ENCODE results near the gene CRB3. TPM values are rescaled to one million over a fixed set of nuclear protein-coding genes. Genes with fewer than 3 reads are reported as not detected.

CRB3 gene
- total RNA-seq, 1 experiment from 2014 or later = 29.9 TPM

DNA sequence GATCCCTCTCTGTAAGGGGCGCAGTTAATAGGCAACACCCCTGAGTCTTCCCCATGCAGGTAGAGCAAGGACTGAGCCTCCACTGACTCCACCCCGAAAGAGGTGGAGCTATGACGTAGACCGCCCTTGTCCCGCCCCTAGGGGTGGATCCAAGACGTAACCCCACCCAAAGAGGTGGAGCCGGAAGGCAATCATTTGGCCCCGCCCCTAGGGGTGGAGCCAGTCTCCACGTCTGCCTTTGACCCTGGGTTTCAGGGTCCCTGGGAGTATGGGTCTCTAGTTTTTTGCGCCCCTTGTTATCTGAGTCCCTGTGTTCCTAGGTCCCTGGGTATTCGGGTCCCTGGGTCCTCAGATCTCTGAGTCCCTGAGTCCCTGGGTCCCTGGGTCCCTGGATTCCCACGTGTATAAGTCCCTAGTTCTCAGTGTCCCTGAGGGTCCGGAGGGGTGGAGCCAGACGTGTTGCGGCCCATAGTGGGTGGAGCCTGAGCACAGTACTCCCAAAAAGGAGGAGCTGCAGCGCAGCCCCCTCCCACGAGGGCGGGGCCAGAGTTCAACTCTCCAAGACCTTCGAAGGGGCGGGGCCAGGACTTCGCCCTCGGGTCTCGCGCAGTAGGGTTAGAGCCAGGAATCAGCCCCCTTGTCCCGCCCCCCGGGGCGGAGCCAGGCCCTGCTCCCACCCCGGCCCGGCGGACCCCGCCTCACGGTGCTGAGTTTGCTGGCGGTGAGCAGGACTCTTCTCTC, 12.3 kb downstream of the CRB3 start:
- POLR2A ChIA-PET = interaction anchor here (0.6 to 2.1 kb wide), 13 partner anchors 9 to 572 kb away, joined by 3 to 10 read pairs (median 3); partner anchors contain the start of genes ALKBH7, CRB3, GPR108 and KHSRP
- Mint-ChIP-seq H3K4me1 (peaks cover 8% of the 10 kb centered on the region), H3K4me3 (peak overlapping the region; percentile 81), H3K27ac (peak overlapping the region; percentile 95), H3K36me3 (no peaks in the 10 kb centered on the region), H3K27me3 (ENCODE audit: low read depth) (peaks cover 30% of the 10 kb centered on the region), H3K9me3 (no peaks in the 10 kb centered on the region)
- TF ChIP-seq MXD4 (CRISPR knock-in tag; IDR thresholded peaks at IDR 0.05; ENCODE audit: borderline replicate concordance) (no peak), SP1 (CRISPR knock-in tag; conservative IDR thresholded peaks at IDR 0.05) (peak; percentile 70), EMX1 (CRISPR knock-in tag; IDR thresholded peaks at IDR 0.05) (no peak)
- DNase-seq (ENCODE audit: low spot score) (peak; percentile 100), ATAC-seq (peak; percentile 88)
- CTCF ChIA-PET = interaction anchor here (0.5 to 2.1 kb wide), 21 partner anchors 8 to 1549 kb away, joined by 3 to 11 read pairs (median 4); partner anchors contain the start of genes ALKBH7, CRB3, GPR108 and SLC25A23

DNA sequence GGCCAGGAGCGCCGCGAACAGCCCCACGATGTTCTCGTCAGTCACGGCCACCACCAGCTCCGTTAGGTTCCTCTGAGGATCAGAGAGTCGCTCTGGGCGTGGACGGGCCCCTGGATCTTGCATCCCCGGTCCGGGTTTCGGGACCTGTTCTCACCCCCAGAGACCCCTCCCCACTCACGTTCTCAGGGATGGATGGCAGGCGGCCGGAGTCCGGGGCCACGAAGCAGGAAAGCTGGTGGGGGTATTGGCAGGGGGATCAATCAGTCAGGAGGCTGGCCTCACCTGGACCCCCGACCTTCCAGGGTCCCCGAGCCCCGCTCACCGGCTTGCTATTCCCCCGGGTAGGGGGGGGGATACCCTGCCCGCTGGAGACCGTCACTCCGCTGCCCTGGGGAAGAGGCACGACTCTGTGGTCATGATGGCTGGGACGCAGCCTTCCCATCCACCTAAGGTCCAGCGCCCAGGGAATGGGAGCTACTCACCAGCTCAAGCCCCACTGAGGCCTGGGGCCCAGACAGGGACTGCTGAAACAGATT, 12.9 kb downstream of the CRB3 start:
- Mint-ChIP-seq H3K36me3 (no peaks in the 10 kb centered on the region), H3K27me3 (ENCODE audit: low read depth) (peaks cover 30% of the 10 kb centered on the region), H3K4me3 (peak overlapping the region; percentile 81), H3K9me3 (no peaks in the 10 kb centered on the region), H3K4me1 (peaks cover 15% of the 10 kb centered on the region), H3K27ac (no peak overlapping the region)
- no peak for ATAC-seq
- CTCF ChIA-PET = interaction anchor here (0.5 to 2.1 kb wide), 16 partner anchors 9 to 1550 kb away, joined by 3 to 11 read pairs (median 5); partner anchors contain the start of genes ALKBH7, CRB3, GPR108 and SLC25A23
- no peak for DNase-seq (ENCODE audit: low spot score)
- POLR2A ChIA-PET = interaction anchor here (0.5 to 2.1 kb wide), 11 partner anchors 8 to 275 kb away, joined by 3 to 10 read pairs (median 5); partner anchors contain the start of genes ALKBH7, CRB3, GPR108 and KHSRP
- TF ChIP-seq HMGA2 (CRISPR knock-in tag; IDR thresholded peaks at IDR 0.05) (no peak), JAZF1 (CRISPR knock-in tag; IDR thresholded peaks at IDR 0.05) (no peak), ESRRA (CRISPR knock-in tag; IDR thresholded peaks at IDR 0.05; ENCODE audit: borderline replicate concordance) (no peak)
- TF ChIP-seq, protein P1, sequence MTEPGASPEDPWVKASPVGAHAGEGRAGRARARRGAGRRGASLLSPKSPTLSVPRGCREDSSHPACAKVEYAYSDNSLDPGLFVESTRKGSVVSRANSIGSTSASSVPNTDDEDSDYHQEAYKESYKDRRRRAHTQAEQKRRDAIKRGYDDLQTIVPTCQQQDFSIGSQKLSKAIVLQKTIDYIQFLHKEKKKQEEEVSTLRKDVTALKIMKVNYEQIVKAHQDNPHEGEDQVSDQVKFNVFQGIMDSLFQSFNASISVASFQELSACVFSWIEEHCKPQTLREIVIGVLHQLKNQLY (CRISPR knock-in tag; IDR thresholded peaks at IDR 0.05) = no peak
- TF ChIP-seq, protein P2, sequence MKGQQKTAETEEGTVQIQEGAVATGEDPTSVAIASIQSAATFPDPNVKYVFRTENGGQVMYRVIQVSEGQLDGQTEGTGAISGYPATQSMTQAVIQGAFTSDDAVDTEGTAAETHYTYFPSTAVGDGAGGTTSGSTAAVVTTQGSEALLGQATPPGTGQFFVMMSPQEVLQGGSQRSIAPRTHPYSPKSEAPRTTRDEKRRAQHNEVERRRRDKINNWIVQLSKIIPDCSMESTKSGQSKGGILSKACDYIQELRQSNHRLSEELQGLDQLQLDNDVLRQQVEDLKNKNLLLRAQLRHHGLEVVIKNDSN (CRISPR knock-in tag; IDR thresholded peaks at IDR 0.05) = no peak

DNA sequence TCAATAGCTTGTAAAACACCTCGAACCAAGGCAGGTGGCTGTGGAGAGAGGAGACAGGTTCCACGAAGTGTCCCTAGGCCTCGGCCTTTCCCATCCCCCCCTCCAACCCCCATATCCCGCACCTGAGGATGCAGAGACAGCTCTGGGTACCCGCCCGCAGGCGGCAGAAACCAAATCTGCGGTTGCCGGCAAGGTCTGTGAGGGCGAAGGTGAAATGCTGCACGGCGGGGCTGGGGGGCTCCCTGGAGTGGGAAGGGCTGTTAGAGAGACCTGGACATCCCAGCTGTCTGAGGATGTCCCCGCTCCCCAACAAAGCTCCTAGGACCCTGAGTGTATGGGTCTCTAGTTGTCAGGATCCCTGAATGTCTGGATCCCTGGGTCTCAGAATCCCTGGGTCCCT, 14.7 kb downstream of the CRB3 start:
- Mint-ChIP-seq H3K36me3 (no peaks in the 10 kb centered on the region), H3K4me1 (peaks cover 15% of the 10 kb centered on the region), H3K4me3 (no peak overlapping the region), H3K27ac (no peak overlapping the region), H3K9me3 (no peaks in the 10 kb centered on the region), H3K27me3 (ENCODE audit: low read depth) (peaks cover 25% of the 10 kb centered on the region)
- CTCF ChIA-PET = no interaction called here
- ATAC-seq = no peak
- POLR2A ChIA-PET = no interaction called here
- no peak for DNase-seq (ENCODE audit: low spot score)
- TF ChIP-seq ZNF219 (CRISPR knock-in tag; IDR thresholded peaks at IDR 0.05; ENCODE audit: borderline replicate concordance) (no peak), ZBTB21 (CRISPR knock-in tag; IDR thresholded peaks at IDR 0.05; ENCODE audit: borderline replicate concordance) (no peak), SMAD3 (CRISPR knock-in tag; IDR thresholded peaks at IDR 0.05; ENCODE audit: borderline replicate concordance) (no peak), IRF2 (CRISPR knock-in tag; IDR thresholded peaks at IDR 0.05; ENCODE audit: borderline replicate concordance, low read depth) (no peak), FOXK1 (CRISPR knock-in tag; IDR thresholded peaks at IDR 0.05) (no peak), CREB1 (CRISPR knock-in tag; IDR thresholded peaks at IDR 0.05) (no peak), TEAD1 (CRISPR knock-in tag; IDR thresholded peaks at IDR 0.05) (no peak), SOX15 (CRISPR knock-in tag; IDR thresholded peaks at IDR 0.05) (no peak), FOXP1 (CRISPR knock-in tag; IDR thresholded peaks at IDR 0.05; ENCODE audit: borderline replicate concordance) (no peak), TP53 (CRISPR knock-in tag; IDR thresholded peaks at IDR 0.05) (no peak)
- TF ChIP-seq, protein P3, sequence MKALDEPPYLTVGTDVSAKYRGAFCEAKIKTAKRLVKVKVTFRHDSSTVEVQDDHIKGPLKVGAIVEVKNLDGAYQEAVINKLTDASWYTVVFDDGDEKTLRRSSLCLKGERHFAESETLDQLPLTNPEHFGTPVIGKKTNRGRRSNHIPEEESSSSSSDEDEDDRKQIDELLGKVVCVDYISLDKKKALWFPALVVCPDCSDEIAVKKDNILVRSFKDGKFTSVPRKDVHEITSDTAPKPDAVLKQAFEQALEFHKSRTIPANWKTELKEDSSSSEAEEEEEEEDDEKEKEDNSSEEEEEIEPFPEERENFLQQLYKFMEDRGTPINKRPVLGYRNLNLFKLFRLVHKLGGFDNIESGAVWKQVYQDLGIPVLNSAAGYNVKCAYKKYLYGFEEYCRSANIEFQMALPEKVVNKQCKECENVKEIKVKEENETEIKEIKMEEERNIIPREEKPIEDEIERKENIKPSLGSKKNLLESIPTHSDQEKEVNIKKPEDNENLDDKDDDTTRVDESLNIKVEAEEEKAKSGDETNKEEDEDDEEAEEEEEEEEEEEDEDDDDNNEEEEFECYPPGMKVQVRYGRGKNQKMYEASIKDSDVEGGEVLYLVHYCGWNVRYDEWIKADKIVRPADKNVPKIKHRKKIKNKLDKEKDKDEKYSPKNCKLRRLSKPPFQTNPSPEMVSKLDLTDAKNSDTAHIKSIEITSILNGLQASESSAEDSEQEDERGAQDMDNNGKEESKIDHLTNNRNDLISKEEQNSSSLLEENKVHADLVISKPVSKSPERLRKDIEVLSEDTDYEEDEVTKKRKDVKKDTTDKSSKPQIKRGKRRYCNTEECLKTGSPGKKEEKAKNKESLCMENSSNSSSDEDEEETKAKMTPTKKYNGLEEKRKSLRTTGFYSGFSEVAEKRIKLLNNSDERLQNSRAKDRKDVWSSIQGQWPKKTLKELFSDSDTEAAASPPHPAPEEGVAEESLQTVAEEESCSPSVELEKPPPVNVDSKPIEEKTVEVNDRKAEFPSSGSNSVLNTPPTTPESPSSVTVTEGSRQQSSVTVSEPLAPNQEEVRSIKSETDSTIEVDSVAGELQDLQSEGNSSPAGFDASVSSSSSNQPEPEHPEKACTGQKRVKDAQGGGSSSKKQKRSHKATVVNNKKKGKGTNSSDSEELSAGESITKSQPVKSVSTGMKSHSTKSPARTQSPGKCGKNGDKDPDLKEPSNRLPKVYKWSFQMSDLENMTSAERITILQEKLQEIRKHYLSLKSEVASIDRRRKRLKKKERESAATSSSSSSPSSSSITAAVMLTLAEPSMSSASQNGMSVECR (CRISPR knock-in tag; IDR thresholded peaks at IDR 0.05; ENCODE audit: borderline replicate concordance) = no peak
- TF ChIP-seq, protein P4, sequence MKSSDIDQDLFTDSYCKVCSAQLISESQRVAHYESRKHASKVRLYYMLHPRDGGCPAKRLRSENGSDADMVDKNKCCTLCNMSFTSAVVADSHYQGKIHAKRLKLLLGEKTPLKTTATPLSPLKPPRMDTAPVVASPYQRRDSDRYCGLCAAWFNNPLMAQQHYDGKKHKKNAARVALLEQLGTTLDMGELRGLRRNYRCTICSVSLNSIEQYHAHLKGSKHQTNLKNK (CRISPR knock-in tag; IDR thresholded peaks at IDR 0.05) = no peak
- TF ChIP-seq, protein P5, sequence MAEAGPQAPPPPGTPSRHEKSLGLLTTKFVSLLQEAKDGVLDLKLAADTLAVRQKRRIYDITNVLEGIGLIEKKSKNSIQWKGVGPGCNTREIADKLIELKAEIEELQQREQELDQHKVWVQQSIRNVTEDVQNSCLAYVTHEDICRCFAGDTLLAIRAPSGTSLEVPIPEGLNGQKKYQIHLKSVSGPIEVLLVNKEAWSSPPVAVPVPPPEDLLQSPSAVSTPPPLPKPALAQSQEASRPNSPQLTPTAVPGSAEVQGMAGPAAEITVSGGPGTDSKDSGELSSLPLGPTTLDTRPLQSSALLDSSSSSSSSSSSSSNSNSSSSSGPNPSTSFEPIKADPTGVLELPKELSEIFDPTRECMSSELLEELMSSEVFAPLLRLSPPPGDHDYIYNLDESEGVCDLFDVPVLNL (CRISPR knock-in tag; IDR thresholded peaks at IDR 0.05; ENCODE audit: borderline replicate concordance, low read depth) = no peak
- TF ChIP-seq, protein P6, sequence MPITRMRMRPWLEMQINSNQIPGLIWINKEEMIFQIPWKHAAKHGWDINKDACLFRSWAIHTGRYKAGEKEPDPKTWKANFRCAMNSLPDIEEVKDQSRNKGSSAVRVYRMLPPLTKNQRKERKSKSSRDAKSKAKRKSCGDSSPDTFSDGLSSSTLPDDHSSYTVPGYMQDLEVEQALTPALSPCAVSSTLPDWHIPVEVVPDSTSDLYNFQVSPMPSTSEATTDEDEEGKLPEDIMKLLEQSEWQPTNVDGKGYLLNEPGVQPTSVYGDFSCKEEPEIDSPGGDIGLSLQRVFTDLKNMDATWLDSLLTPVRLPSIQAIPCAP (CRISPR knock-in tag; IDR thresholded peaks at IDR 0.05) = no peak
